ENCODE data around the gene PCDHB4. TPM values are rescaled to one million over a fixed set of nuclear protein-coding genes. Genes with fewer than 3 reads are reported as not detected.

Gene PCDHB4
- total and polyA plus RNA-seq, 2 donors (not counting 1 experiment from before 2014, with no cell fraction given), result not detected

- H3K9me3 Mint-ChIP-seq (ENCODE audit: insufficient read depth), result no peaks in the 10 kb centered on the region
- no peak for TF ChIP-seq EZH2 (IDR thresholded peaks at IDR 0.05; ENCODE audit: borderline replicate concordance, insufficient read depth, low read depth, low read length, poor library complexity, severe bottlenecking)
- TF ChIP-seq, protein P1, sequence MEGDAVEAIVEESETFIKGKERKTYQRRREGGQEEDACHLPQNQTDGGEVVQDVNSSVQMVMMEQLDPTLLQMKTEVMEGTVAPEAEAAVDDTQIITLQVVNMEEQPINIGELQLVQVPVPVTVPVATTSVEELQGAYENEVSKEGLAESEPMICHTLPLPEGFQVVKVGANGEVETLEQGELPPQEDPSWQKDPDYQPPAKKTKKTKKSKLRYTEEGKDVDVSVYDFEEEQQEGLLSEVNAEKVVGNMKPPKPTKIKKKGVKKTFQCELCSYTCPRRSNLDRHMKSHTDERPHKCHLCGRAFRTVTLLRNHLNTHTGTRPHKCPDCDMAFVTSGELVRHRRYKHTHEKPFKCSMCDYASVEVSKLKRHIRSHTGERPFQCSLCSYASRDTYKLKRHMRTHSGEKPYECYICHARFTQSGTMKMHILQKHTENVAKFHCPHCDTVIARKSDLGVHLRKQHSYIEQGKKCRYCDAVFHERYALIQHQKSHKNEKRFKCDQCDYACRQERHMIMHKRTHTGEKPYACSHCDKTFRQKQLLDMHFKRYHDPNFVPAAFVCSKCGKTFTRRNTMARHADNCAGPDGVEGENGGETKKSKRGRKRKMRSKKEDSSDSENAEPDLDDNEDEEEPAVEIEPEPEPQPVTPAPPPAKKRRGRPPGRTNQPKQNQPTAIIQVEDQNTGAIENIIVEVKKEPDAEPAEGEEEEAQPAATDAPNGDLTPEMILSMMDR (IDR thresholded peaks at IDR 0.05), result no peak
Measured at GRCh38 chr5:141105350-141105749, 16.3 kb upstream of the PCDHB4 start.

DNA sequence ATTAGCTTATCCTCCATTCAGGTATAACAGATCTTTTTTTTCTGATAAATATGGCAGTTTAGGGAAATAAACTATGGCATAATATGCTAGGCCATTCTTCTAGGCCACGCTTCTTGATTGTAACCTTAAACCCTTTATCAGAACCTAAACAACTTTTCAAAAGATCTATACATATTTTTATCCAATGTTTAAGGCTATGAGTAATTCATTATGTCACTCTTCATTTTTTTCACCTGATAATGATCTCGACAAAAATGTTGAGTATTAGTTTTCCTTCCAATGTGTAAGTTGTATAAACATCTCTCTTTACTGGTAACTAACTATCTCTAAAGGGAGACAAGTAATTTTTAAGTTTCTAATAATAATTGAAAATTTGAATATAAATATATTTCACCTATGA lies 2.4 kb upstream of the PCDHB4 start:
- DNase-seq (no peak), ATAC-seq (ENCODE audit: low read depth) (no peak)
- Histone ChIP-seq H3K27ac (ENCODE audit: low read length in 2 of 2) (no peak overlapping the region), H3K9ac (ENCODE audit: low read length) (no peak overlapping the region), H3K4me3 (ENCODE audit: control extremely low read depth in 1 of 5, extremely low read depth in 1 of 5, insufficient read depth in 1 of 5, low read depth in 2 of 5, low read length in 4 of 5) (no peak overlapping the region), H3K4me2 (replicated peaks; ENCODE audit: low read depth, low read length, poor library complexity, severe bottlenecking) (no peak overlapping the region), H3K36me3 (replicated peaks in 1 of 2; ENCODE audit: control extremely low read depth in 1 of 2, control insufficient read depth in 1 of 2, extremely low read depth in 1 of 2, insufficient read depth in 2 of 2, low read length in 1 of 2) (no peaks in the 10 kb centered on the region), H2AFZ (ENCODE audit: insufficient read depth, low read depth, low read length, poor library complexity, severe bottlenecking) (no peak overlapping the region), H3K27me3 (replicated peaks in 1 of 4; ENCODE audit: control extremely low read depth in 1 of 4, control insufficient read depth in 3 of 4, insufficient read depth in 4 of 4, low read length in 3 of 4) (peaks cover 0 to 11% (median 3%) of the 10 kb centered on the region in 4 experiments), H3K4me1 (ENCODE audit: control insufficient read depth in 2 of 2, insufficient read depth in 2 of 2, low read length in 2 of 2) (no peaks in the 10 kb centered on the region), H3K79me2 (ENCODE audit: control insufficient read depth, insufficient read depth, low read length) (no peaks in the 10 kb centered on the region), H4K20me1 (ENCODE audit: control insufficient read depth, insufficient read depth, low read length, poor library complexity, severe bottlenecking) (no peaks in the 10 kb centered on the region), H3K9me3 (ENCODE audit: control extremely low read depth in 1 of 3, control insufficient read depth in 2 of 3, insufficient read depth in 1 of 3, low read length in 2 of 3) (peaks cover 3 to 21% (median 8%) of the 10 kb centered on the region in 3 donors)
- TF ChIP-seq EZH2 (IDR thresholded peaks at IDR 0.05; ENCODE audit: borderline replicate concordance, insufficient read depth, low read depth, low read length, poor library complexity, severe bottlenecking), result no peak
- TF ChIP-seq, protein P1 (IDR thresholded peaks at IDR 0.05), result no peak
- POLR2A ChIA-PET, result no interaction called here
- CTCF ChIA-PET, result no interaction called here
- WGBS (ENCODE audit: insufficient coverage), result no CpG with 5 or more reads among the region's 2 CpGs
- H3K9me3 Mint-ChIP-seq (ENCODE audit: insufficient read depth), result peaks cover 13% of the 10 kb centered on the region
- no peak overlapping the region for H3K27ac Mint-ChIP-seq
- intact Hi-C loops (cut with micrococcal nuclease), result no loop called here
- no peaks in the 10 kb centered on the region for H3K4me1 Mint-ChIP-seq
- peaks cover 9% of the 10 kb centered on the region for H3K27me3 Mint-ChIP-seq
- no peak overlapping the region for H3K4me3 Mint-ChIP-seq

More at GRCh38 chr5:141105350-141105749, 16.3 kb upstream of the PCDHB4 start:
- peaks cover 5% of the 10 kb centered on the region for H3K27me3 Mint-ChIP-seq
- Histone ChIP-seq H4K20me1 (ENCODE audit: control insufficient read depth, insufficient read depth, low read length, poor library complexity, severe bottlenecking) (no peaks in the 10 kb centered on the region), H2AFZ (ENCODE audit: insufficient read depth, low read depth, low read length, poor library complexity, severe bottlenecking) (no peak overlapping the region), H3K4me3 (ENCODE audit: control extremely low read depth in 1 of 5, extremely low read depth in 1 of 5, insufficient read depth in 1 of 5, low read depth in 2 of 5, low read length in 4 of 5) (no peak overlapping the region), H3K27me3 (replicated peaks in 1 of 4; ENCODE audit: control extremely low read depth in 1 of 4, control insufficient read depth in 3 of 4, insufficient read depth in 4 of 4, low read length in 3 of 4) (peaks cover 0 to 6% (median 1%) of the 10 kb centered on the region in 4 experiments), H3K4me1 (ENCODE audit: control insufficient read depth in 2 of 2, insufficient read depth in 2 of 2, low read length in 2 of 2) (no peaks in the 10 kb centered on the region), H3K27ac (ENCODE audit: low read length in 2 of 2) (no peak overlapping the region), H3K79me2 (ENCODE audit: control insufficient read depth, insufficient read depth, low read length) (no peaks in the 10 kb centered on the region), H3K9me3 (ENCODE audit: control extremely low read depth in 1 of 3, control insufficient read depth in 2 of 3, insufficient read depth in 1 of 3, low read length in 2 of 3) (peaks cover 0 to 21% (median 2%) of the 10 kb centered on the region in 3 donors), H3K36me3 (replicated peaks in 1 of 2; ENCODE audit: control extremely low read depth in 1 of 2, control insufficient read depth in 1 of 2, extremely low read depth in 1 of 2, insufficient read depth in 2 of 2, low read length in 1 of 2) (no peaks in the 10 kb centered on the region), H3K4me2 (replicated peaks; ENCODE audit: low read depth, low read length, poor library complexity, severe bottlenecking) (no peak overlapping the region), H3K9ac (ENCODE audit: low read length) (no peak overlapping the region)
- no peak overlapping the region for H3K27ac Mint-ChIP-seq
- WGBS (ENCODE audit: insufficient coverage), result no CpG with 5 or more reads among the region's 2 CpGs
- ChIA-PET CTCF (no interaction called here), POLR2A (no interaction called here)
- H3K4me3 Mint-ChIP-seq, result no peak overlapping the region
- DNase-seq (no peak), ATAC-seq (ENCODE audit: low read depth) (no peak)
- intact Hi-C loops (cut with micrococcal nuclease), result no loop called here
- H3K4me1 Mint-ChIP-seq, result no peaks in the 10 kb centered on the region

Measured in B cell (primary cell).